CD4-positive, alpha-beta T cell (primary cell): ENCODE data around the gene CDK16. TPM values are rescaled to one million over a fixed set of nuclear protein-coding genes. Genes with fewer than 3 reads are reported as not detected.

ENCODE experiments used
- ATAC-seq: fragments of 200-7000 bp; cut with Tn5 transposase; one replicate; pipeline ENCODE4 v1.10.0; 2022; ENCODE audit warnings: mild to moderate bottlenecking; ENCODE audit not compliant: poor library complexity
- CTCF ChIA-PET: fragments of 350-600 bp; sonication (Branson Sonifier 250); formaldehyde crosslinking; loops from one replicate; lab custom pipeline; 2021; ENCODE audit warnings: antibody characterized with exemption, inconsistent platforms; lab: Charles Lee
- POLR2A ChIA-PET: fragments of 350-600 bp; sonication (Branson Sonifier 250); formaldehyde crosslinking; loops from one replicate; lab custom pipeline; 2021; ENCODE audit warnings: antibody characterized with exemption, inconsistent platforms; lab: Charles Lee
- DNase-seq, 14 experiments: peaks; one replicate each; pipeline ENCODE4 v3.0.0-alpha.2; 2013 to 2020; ENCODE audit warnings: mixed read lengths in 2 of 14
- H3K27ac ChIP-seq, 2 donors: one replicate each; pipeline versions ENCODE4 v1.5.1 to v1.7.0; 2013; ENCODE audit warnings: low read length in 2 of 2, low read depth in 1 of 2, mild to moderate bottlenecking in 1 of 2
- H3K27me3 ChIP-seq, 2 experiments: 1 replicate in 1 of 2; 2 replicates in 1 of 2; pipeline versions ENCODE4 v1.6.1 to v1.7.0; 2013; ENCODE audit warnings: low read length in 2 of 2, control low read depth in 1 of 2, mild to moderate bottlenecking in 1 of 2, moderate library complexity in 1 of 2; ENCODE audit not compliant: insufficient read depth in 2 of 2, control insufficient read depth in 1 of 2
- H3K36me3 ChIP-seq: one replicate; pipeline ENCODE4 v1.6.1; 2013; ENCODE audit warnings: low read length, control low read depth; ENCODE audit not compliant: insufficient read depth
- H3K4me1 ChIP-seq: one replicate; pipeline ENCODE4 v1.6.1; 2013; ENCODE audit warnings: low read length, control low read depth; ENCODE audit not compliant: insufficient read depth
- H3K4me3 ChIP-seq: one replicate; pipeline ENCODE4 v1.5.1; 2013; ENCODE audit warnings: mild to moderate bottlenecking, low read length, moderate library complexity
- H3K9me3 ChIP-seq, 2 experiments: 1 replicate in 1 of 2; 2 replicates in 1 of 2; pipeline versions ENCODE4 v1.6.1 to v1.7.0; 2013; ENCODE audit warnings: low read length in 2 of 2, mild to moderate bottlenecking in 2 of 2, control low read depth in 1 of 2, moderate library complexity in 1 of 2; ENCODE audit not compliant: control insufficient read depth in 1 of 2, insufficient read depth in 1 of 2
- H3K27ac Mint-ChIP-seq: one replicate; pipeline ENCODE4 v1.8.0; 2020; ENCODE audit warnings: mixed read lengths
- H3K27me3 Mint-ChIP-seq: one replicate; pipeline ENCODE4 v1.8.0; 2021; ENCODE audit warnings: mixed read lengths
- H3K36me3 Mint-ChIP-seq: one replicate; pipeline ENCODE4 v1.8.0; 2021; ENCODE audit warnings: low read depth, mixed read lengths
- H3K4me1 Mint-ChIP-seq: one replicate; pipeline ENCODE4 v1.8.0; 2021; ENCODE audit warnings: low read depth, mixed read lengths
- H3K4me3 Mint-ChIP-seq: one replicate; pipeline ENCODE4 v1.8.0; 2020; ENCODE audit warnings: mild to moderate bottlenecking, mixed read lengths
- H3K9me3 Mint-ChIP-seq: one replicate; pipeline ENCODE4 v1.8.0; 2020; ENCODE audit warnings: mixed read lengths
- intact Hi-C, 2 experiments: fragments of 100-400 bp; cut with DNase I in 1 of 2; cut with micrococcal nuclease in 1 of 2; formaldehyde crosslinking; loops; one replicate each; pipeline versions ENCODE4 v1.15.1 to v1.9.0; 2023 to 2025; cut with DNase I, micrococcal nuclease
- total RNA-seq, 174 experiments: library from RNA in 2 of 174; stranded (reverse) in 2 of 174; gene quantifications; one replicate each; pipeline ENCODE4 v1.2.3 and lab custom pipeline; 2021 to 2026
- TF ChIP-seq, protein P1 (sequence below): fragments of 200-600 bp; IDR thresholded peaks from one replicate; pipeline ENCODE4 v1.8.0; 2022; ENCODE audit warnings: antibody characterized with exemption, mild to moderate bottlenecking

The CDK16 gene
- total RNA-seq, 2 experiments from 2014 or later, result 182 to 190 TPM

DNA sequence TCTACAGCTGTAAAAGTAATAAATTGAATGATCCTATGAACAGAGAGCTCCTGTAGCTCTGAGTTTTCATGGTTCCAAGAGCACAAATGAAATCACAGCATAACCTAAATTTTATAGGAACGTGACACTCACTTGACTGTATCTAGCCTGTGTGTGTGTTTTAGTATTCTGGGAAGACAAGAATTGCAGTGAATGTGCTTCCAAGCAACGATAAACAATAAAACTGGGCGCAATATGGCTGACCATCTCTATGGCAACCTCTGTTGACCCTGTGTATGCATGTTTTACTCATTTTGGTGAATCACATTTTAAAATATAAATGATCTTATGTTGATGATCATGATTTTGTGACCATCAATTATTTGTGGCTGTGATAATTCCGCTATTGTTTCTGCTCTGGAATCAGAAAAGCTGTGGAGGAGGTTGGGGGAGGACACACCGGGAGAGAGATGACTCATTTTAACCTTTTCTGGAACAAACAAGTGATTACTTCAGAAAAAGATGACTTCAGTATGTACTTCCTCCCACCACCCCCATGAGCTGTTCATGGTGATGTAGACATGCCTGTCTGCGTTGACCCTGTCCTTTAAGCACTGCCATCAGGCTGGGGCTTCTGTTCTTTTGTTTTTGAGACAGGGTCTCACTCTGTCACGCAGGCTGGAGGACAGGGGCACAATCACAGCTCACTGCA, 46.1 kb downstream of the CDK16 start:
- no peaks in the 10 kb centered on the region for H3K4me1 Mint-ChIP-seq
- H3K27ac ChIP-seq, result no peak overlapping the region
- no peak overlapping the region for H3K4me3 Mint-ChIP-seq
- H3K9me3 Mint-ChIP-seq, result no peaks in the 10 kb centered on the region
- intact Hi-C loops, result no loop called here
- no peaks in the 10 kb centered on the region for H3K9me3 ChIP-seq
- no peaks in the 10 kb centered on the region for H3K27me3 Mint-ChIP-seq
- no peaks in the 10 kb centered on the region for H3K27me3 ChIP-seq
- no peaks in the 10 kb centered on the region for H3K36me3 Mint-ChIP-seq
- H3K4me1 ChIP-seq, result no peaks in the 10 kb centered on the region
- ChIA-PET POLR2A (no interaction called here), CTCF (interaction anchor here (0.5 kb wide), 1 partner anchor 19 kb away, joined by 5 read pairs; no protein-coding TSS in a partner anchor)
- TF ChIP-seq, protein P1, sequence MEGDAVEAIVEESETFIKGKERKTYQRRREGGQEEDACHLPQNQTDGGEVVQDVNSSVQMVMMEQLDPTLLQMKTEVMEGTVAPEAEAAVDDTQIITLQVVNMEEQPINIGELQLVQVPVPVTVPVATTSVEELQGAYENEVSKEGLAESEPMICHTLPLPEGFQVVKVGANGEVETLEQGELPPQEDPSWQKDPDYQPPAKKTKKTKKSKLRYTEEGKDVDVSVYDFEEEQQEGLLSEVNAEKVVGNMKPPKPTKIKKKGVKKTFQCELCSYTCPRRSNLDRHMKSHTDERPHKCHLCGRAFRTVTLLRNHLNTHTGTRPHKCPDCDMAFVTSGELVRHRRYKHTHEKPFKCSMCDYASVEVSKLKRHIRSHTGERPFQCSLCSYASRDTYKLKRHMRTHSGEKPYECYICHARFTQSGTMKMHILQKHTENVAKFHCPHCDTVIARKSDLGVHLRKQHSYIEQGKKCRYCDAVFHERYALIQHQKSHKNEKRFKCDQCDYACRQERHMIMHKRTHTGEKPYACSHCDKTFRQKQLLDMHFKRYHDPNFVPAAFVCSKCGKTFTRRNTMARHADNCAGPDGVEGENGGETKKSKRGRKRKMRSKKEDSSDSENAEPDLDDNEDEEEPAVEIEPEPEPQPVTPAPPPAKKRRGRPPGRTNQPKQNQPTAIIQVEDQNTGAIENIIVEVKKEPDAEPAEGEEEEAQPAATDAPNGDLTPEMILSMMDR, result no peak
- DNase-seq (no peak), ATAC-seq (no peak)
- H3K27ac Mint-ChIP-seq, result no peak overlapping the region
- no peaks in the 10 kb centered on the region for H3K36me3 ChIP-seq
- no peak overlapping the region for H3K4me3 ChIP-seq

DNA sequence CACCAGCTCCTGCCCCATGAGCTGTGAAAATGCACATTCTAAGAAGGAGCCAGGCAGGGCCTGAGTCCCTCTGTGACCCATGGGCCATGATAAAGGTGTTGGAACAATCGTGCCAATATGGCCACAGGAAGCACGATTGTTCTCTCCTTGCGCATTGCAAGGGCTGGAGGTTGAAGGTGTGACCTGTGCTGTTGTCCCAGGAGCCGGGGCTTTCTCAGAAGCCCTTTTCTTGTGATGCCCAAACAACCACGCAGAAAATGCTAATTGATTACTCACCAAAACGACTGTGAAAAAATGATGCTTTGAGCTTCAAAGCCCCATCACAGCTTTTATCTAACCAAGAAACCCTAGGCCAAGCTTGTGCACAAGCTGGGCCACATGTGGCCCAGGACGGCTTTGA, 48.2 kb downstream of the CDK16 start:
- Histone ChIP-seq H3K27ac (no peak overlapping the region), H3K36me3 (no peaks in the 10 kb centered on the region), H3K4me3 (no peak overlapping the region), H3K9me3 (no peaks in the 10 kb centered on the region), H3K4me1 (no peaks in the 10 kb centered on the region), H3K27me3 (no peaks in the 10 kb centered on the region)
- H3K27ac Mint-ChIP-seq, result no peak overlapping the region
- intact Hi-C loops, result no loop called here
- CTCF ChIA-PET, result interaction anchor here (1.5 kb wide), 1 partner anchor 118 kb away, joined by 3 read pairs; no protein-coding TSS in a partner anchor
- H3K9me3 Mint-ChIP-seq, result no peaks in the 10 kb centered on the region
- ATAC-seq (no peak), DNase-seq (no peak)
- no peaks in the 10 kb centered on the region for H3K4me1 Mint-ChIP-seq
- H3K4me3 Mint-ChIP-seq, result no peak overlapping the region
- TF ChIP-seq, protein P1, result no peak
- no peaks in the 10 kb centered on the region for H3K27me3 Mint-ChIP-seq
- H3K36me3 Mint-ChIP-seq, result no peaks in the 10 kb centered on the region
- POLR2A ChIA-PET, result no interaction called here

DNA sequence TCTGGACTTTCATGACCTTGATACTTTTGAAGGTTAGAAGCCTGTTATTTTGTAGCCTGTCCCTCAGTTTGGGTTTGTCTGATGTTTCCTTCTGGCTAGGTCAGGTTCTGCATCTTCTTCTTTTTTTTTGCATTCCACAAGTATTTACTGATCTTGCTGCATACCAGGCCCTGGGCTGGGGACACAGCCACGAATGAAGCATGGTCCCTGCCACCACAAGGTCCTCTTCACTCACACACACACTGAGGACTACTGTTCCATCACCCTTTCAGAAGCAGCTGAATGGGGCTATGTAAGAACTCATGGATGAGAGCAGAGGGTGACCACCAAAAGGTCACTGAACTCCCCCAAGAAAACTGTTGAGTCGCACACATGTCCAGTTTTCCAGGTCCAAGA, 53.5 kb downstream of the CDK16 start:
- no peaks in the 10 kb centered on the region for H3K36me3 ChIP-seq

More for the DNA sequence above, 53.5 kb downstream of the CDK16 start:
- no peaks in the 10 kb centered on the region for H3K27me3 ChIP-seq
- no peak overlapping the region for H3K27ac ChIP-seq
- no peak overlapping the region for H3K4me3 ChIP-seq
- Mint-ChIP-seq H3K36me3 (no peaks in the 10 kb centered on the region), H3K4me1 (no peaks in the 10 kb centered on the region), H3K27ac (no peak overlapping the region), H3K9me3 (no peaks in the 10 kb centered on the region), H3K4me3 (no peak overlapping the region), H3K27me3 (no peaks in the 10 kb centered on the region)
- DNase-seq (no peak), ATAC-seq (no peak)
- POLR2A ChIA-PET, result no interaction called here
- no peaks in the 10 kb centered on the region for H3K4me1 ChIP-seq
- no peaks in the 10 kb centered on the region for H3K9me3 ChIP-seq
- TF ChIP-seq, protein P1, result no peak
- CTCF ChIA-PET, result no interaction called here
- intact Hi-C loops, result no loop called here
